PC-3 (cell line): ENCODE data around the gene AFDN. TPM values are rescaled to one million over a fixed set of nuclear protein-coding genes. Genes with fewer than 3 reads are reported as not detected.

Experiments
- ATAC-seq: fragments of 200-7000 bp; cut with Tn5 transposase; 2 replicates; pipeline ENCODE4 v1.9.1; 2020; ENCODE audit warnings: mild to moderate bottlenecking, moderate library complexity
- BruUV-seq: library from RNA; stranded (reverse); fragments of 400-500 nt; replicated peaks from 2 replicates; lab custom pipeline; 2021; lab: Mats Ljungman, UMichigan
- CTCF ChIA-PET: fragments of 300-600 bp; sonication (Branson Sonifier 250); formaldehyde crosslinking; loops from one replicate; lab custom pipeline; 2022; ENCODE audit warnings: antibody characterized with exemption; lab: Charles Lee
- POLR2A ChIA-PET: fragments of 300-600 bp; sonication (Branson Sonifier 250); formaldehyde crosslinking; loops from one replicate; lab custom pipeline; 2022; ENCODE audit warnings: antibody characterized with exemption; ENCODE audit not compliant: unreplicated experiment; lab: Charles Lee
- DNase-seq: peaks from one replicate; pipeline ENCODE4 v3.0.0-alpha.2; 2015
- H2AFZ ChIP-seq: fragments of 300-600 bp; sonication (generic); 2 replicates; pipeline ENCODE4 v1.6.0; 2016; ENCODE audit warnings: antibody characterized with exemption, low read length
- H3F3A ChIP-seq: fragments of 300-600 bp; sonication (generic); one replicate; pipeline ENCODE4 v1.6.0; 2017; ENCODE audit warnings: antibody characterized with exemption, low read length, control low read depth, mild to moderate bottlenecking; ENCODE audit not compliant: unreplicated experiment
- H3K27ac ChIP-seq: fragments of 300-600 bp; sonication (generic); 2 replicates; pipeline ENCODE4 v1.5.1; 2016; ENCODE audit warnings: mild to moderate bottlenecking, low read length
- H3K27me3 ChIP-seq: fragments of 300-600 bp; sonication (generic); 2 replicates; pipeline ENCODE4 v1.6.1; 2016; ENCODE audit warnings: low read length, mixed read lengths
- H3K36me3 ChIP-seq: fragments of 300-600 bp; sonication (generic); 2 replicates; pipeline ENCODE4 v1.6.1; 2016; ENCODE audit warnings: low read depth, mixed run types, low read length, mixed read lengths
- H3K4me1 ChIP-seq: fragments of 300-600 bp; sonication (generic); 2 replicates; pipeline ENCODE4 v1.5.1; 2016; ENCODE audit warnings: low read length; ENCODE audit not compliant: insufficient read depth
- H3K4me2 ChIP-seq: fragments of 300-600 bp; sonication (generic); 2 replicates; pipeline ENCODE4 v1.6.0; 2016; ENCODE audit warnings: low read length
- H3K4me3 ChIP-seq: fragments of 300-600 bp; sonication (generic); 2 replicates; pipeline ENCODE4 v1.5.1; 2016; ENCODE audit warnings: mild to moderate bottlenecking, low read length, mixed read lengths
- H3K79me2 ChIP-seq: fragments of 300-600 bp; sonication (generic); 2 replicates; pipeline ENCODE4 v1.6.1; 2017; ENCODE audit warnings: low read length, mixed read lengths
- H3K9ac ChIP-seq: fragments of 300-600 bp; sonication (generic); 2 replicates; pipeline ENCODE4 v1.6.0; 2016; ENCODE audit warnings: mild to moderate bottlenecking, low read length
- H3K9me2 ChIP-seq: fragments of 300-600 bp; sonication (generic); replicated peaks from 2 replicates; pipeline ENCODE4 v1.6.1; 2016; ENCODE audit warnings: mixed run types, low read length, mixed read lengths
- H3K9me3 ChIP-seq: fragments of 300-600 bp; sonication (generic); 2 replicates; pipeline ENCODE4 v1.6.1; 2016; ENCODE audit warnings: low read length, mixed read lengths
- H4K20me1 ChIP-seq: fragments of 300-600 bp; sonication (generic); 2 replicates; pipeline ENCODE4 v1.6.1; 2016; ENCODE audit warnings: low read length, mixed read lengths
- EZH2 ChIP-seq: fragments of 300-600 bp; sonication (generic); IDR thresholded peaks from one replicate; pipeline ENCODE4 v1.6.1; 2017; ENCODE audit warnings: antibody characterized with exemption, mild to moderate bottlenecking, low read length; ENCODE audit not compliant: unreplicated experiment
- EZH2phosphoT487 ChIP-seq: fragments of 300-600 bp; sonication (generic); IDR thresholded peaks from 2 replicates; pipeline ENCODE4 v1.6.1; 2018; ENCODE audit warnings: mild to moderate bottlenecking, antibody characterized with exemption, low read length, borderline replicate concordance
- intact Hi-C: fragments of 100-400 bp; cut with micrococcal nuclease; formaldehyde crosslinking; loops from 2 replicates; pipeline ENCODE4 v1.9.0; 2023
- total RNA-seq: library from RNA; depleted of rRNA; stranded (reverse); fragments of >200 nt; gene quantifications from 2 replicates; pipeline ENCODE4 v1.2.3, GENCODE V29; 2014
- TF ChIP-seq, protein P1 (sequence below): fragments of 300-600 bp; sonication (generic); conservative IDR thresholded peaks from 2 replicates; pipeline ENCODE4 v1.5.1; 2017; ENCODE audit warnings: antibody characterized with exemption, low read depth, mild to moderate bottlenecking, low read length

Gene AFDN
- total RNA-seq, 1 experiment from 2014 or later = 37.1 TPM

DNA sequence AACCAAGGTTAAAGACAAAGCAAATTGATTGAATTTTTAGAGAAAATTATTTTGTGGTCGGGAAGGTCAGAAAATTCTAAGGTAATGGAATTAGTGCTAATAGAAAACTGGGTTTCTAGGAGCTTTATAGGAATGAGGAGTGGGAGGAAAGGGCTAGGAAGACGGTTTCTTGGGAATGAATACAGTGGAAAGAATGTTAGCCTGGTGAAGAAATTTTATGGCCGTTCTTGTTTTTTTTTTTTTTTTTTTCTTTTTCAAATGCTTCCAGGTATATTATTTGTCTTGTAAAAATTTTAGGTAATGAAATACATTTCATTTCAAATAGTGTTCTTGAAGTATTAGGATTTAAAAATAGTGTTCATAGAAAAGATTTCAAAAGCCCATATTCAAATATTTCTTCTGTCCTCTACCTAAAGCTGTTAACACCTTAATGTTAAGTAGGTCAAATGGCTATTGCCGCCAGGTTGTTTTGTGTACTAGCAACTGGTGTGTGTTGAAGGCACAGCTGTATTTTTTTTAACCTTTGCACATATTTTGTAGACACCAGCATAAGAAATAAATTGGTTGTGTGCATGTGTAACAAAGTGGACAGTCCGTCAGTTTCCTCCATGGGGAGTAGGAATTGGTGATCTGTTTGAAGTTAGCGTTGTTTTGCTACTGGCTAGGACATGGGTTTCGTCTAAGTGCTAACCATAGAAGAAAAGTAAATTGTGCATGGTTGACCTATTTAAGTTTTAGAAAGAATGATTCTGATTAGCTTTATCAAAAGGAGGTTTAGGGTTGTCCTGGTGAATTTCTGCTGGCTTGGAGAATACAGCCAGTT is 32.3 kb downstream of the AFDN start:
- H3K9me2 ChIP-seq = no peaks in the 10 kb centered on the region
- H4K20me1 ChIP-seq = no peaks in the 10 kb centered on the region
- no TSS peak for BruUV-seq
- no peak overlapping the region for H3K27ac ChIP-seq
- intact Hi-C loops = no loop called here
- CTCF ChIA-PET = interaction anchor here (0.6 kb wide), 1 partner anchor 67 kb away, joined by 16 read pairs; no protein-coding TSS in a partner anchor
- no peak overlapping the region for H2AFZ ChIP-seq
- TF ChIP-seq EZH2 (no peak), EZH2phosphoT487 (no peak)
- TF ChIP-seq, protein P1, sequence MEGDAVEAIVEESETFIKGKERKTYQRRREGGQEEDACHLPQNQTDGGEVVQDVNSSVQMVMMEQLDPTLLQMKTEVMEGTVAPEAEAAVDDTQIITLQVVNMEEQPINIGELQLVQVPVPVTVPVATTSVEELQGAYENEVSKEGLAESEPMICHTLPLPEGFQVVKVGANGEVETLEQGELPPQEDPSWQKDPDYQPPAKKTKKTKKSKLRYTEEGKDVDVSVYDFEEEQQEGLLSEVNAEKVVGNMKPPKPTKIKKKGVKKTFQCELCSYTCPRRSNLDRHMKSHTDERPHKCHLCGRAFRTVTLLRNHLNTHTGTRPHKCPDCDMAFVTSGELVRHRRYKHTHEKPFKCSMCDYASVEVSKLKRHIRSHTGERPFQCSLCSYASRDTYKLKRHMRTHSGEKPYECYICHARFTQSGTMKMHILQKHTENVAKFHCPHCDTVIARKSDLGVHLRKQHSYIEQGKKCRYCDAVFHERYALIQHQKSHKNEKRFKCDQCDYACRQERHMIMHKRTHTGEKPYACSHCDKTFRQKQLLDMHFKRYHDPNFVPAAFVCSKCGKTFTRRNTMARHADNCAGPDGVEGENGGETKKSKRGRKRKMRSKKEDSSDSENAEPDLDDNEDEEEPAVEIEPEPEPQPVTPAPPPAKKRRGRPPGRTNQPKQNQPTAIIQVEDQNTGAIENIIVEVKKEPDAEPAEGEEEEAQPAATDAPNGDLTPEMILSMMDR = no peak
- DNase-seq = no peak
- 0 out of 2 replicates have a peak, but pooled peaks cover under 1% of the 10 kb centered on the region for H3K36me3 ChIP-seq
- POLR2A ChIA-PET = interaction anchor here (0.7 kb wide), 1 partner anchor 66 kb away, joined by 4 read pairs; no protein-coding TSS in a partner anchor
- H3K27me3 ChIP-seq = no peaks in the 10 kb centered on the region
- peaks cover 92% of the 10 kb centered on the region for H3K79me2 ChIP-seq
- peaks cover 40% of the 10 kb centered on the region for H3K4me1 ChIP-seq
- H3K9ac ChIP-seq = no peak overlapping the region
- H3K4me3 ChIP-seq = no peak overlapping the region
- no peaks in the 10 kb centered on the region for H3K9me3 ChIP-seq
- no peaks in the 10 kb centered on the region for H3F3A ChIP-seq
- H3K4me2 ChIP-seq = no peak overlapping the region
- ATAC-seq = no peak

DNA sequence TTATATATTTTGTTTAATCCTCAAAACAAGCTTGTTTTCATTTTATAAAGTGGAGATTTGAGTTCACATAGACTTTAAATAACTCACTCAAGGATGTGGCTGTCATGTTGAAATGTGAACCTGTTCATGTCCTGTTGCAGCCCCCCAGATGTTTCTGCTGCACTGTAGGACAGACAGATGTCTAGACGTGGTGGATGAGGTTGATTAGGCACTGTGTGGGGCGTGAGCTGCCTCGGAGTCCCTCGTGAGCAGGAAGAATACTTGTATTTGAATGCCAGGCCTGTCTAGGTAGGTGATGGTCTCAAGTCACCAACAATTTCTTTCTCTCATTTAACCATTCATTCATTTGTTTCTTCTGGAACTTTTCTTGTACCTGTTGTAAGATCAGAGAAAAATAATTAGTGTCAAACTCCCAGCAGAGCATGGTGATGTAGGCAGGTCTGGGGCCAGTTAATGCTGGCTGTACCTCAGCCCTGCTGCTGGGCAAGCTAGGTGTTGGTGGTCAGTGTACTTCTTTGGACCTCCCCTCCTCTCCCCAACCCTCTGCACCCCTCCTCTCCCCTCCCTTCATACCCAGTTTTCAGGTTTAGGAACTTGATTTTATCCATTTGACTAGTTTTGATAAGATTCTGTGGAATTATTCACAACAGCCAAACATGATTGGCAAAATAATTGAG is 34.0 kb downstream of the AFDN start:
- CTCF ChIA-PET = no interaction called here
- ATAC-seq = no peak

More for the DNA sequence above, 34.0 kb downstream of the AFDN start:
- Histone ChIP-seq H3K27me3 (no peaks in the 10 kb centered on the region), H3K4me2 (no peak overlapping the region), H3K27ac (no peak overlapping the region), H3K4me1 (peaks cover 29% of the 10 kb centered on the region), H4K20me1 (no peaks in the 10 kb centered on the region), H3K79me2 (peaks cover 85% of the 10 kb centered on the region), H2AFZ (no peak overlapping the region), H3K9me3 (no peaks in the 10 kb centered on the region), H3K4me3 (no peak overlapping the region), H3K9me2 (no peaks in the 10 kb centered on the region), H3K9ac (no peak overlapping the region), H3K36me3 (no peaks in the 10 kb centered on the region), H3F3A (no peaks in the 10 kb centered on the region)
- BruUV-seq = no TSS peak
- TF ChIP-seq, protein P1 = no peak
- TF ChIP-seq EZH2phosphoT487 (no peak), EZH2 (no peak)
- POLR2A ChIA-PET = no interaction called here
- intact Hi-C loops = no loop called here
- no peak for DNase-seq
